ENCODE results near the gene DEAF1.
A peak's percentile ranks its signal among the peaks of the same experiment; 100 is the strongest.
"Not testable (repeated sequence)": the region's sequence is repeated elsewhere in the genome, so short reads cannot be mapped to it uniquely, and the experiment has no call there.

DEAF1 gene

DNA sequence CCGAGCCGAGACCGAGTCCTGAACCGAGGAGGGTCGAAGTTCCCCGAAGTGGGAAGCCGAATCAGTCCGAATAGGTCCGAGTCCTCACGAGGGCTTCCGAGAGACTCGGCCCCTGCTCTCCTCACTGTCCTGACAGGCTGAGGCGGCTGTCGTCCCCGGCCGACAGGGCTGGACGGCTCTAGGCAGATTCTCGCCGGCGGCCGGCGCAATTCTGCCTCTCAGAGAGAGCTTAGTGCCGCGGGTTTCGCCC is 191 bp upstream of the DEAF1 start:
- H3K9ac ChIP-seq (ENCODE audit: low read depth, low read length) = peak overlapping the region; percentile 97
- H3K4me1 ChIP-seq (ENCODE audit: insufficient read depth, low read length) = peaks cover 14% of the 10 kb centered on the region
- H3K9me3 ChIP-seq (ENCODE audit: insufficient read depth, low read depth, low read length) = no peaks in the 10 kb centered on the region
- H3K4me3 ChIP-seq (ENCODE audit: low read length) = peak overlapping the region; percentile 80
- no peaks in the 10 kb centered on the region for H3K27me3 ChIP-seq (ENCODE audit: insufficient read depth, low read length)
- H3K36me3 ChIP-seq (ENCODE audit: insufficient read depth, low read depth, low read length) = peaks cover 12% of the 10 kb centered on the region; the same call in 1 of the 2 replicates
- H3K27ac ChIP-seq (ENCODE audit: low read length) = peak overlapping the region; percentile 66

DNA sequence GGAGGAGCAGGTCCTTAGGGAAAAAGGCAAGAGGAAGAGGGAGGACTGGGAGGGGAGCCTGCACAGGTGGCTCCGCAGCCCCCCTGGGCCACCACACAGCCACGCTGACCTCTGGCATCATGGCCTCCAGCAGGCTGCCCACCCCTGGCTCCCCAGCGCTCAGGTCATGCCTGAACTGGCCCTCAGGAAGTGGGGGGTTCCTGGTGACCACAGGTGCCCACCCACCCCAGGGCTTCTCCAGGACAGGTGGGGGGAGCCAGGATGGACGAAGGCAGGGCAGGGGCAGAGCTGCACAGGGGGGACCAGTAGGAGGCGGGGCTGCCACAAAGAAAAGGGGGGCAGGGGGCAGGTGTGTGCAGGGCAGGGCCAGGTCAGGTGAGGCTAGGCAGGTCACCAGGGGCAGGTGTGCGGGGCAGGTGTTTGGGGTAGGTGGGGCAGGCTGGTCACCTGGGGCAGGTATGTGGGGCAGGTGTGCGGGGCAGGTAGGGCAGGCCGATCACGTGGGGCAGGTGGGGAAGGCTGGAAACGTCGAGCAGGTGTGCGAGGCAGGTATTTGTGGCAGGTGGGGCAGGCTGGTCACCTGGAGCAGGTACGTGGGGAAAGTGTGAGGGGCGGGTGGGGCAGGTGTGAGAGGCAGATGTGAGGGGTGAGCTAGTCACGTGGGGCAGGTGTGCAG is 997 bp downstream of the DEAF1 start:
- Histone ChIP-seq H3K4me3 (ENCODE audit: low read length) (peak overlapping the region; percentile 33; the same call in 1 of the 2 replicates), H3K9ac (ENCODE audit: low read depth, low read length) (0 out of 2 replicates have a peak overlapping the region, but pooled peaks have one; percentile 37), H3K4me1 (ENCODE audit: insufficient read depth, low read length) (peaks cover 14% of the 10 kb centered on the region), H3K9me3 (ENCODE audit: insufficient read depth, low read depth, low read length) (no peaks in the 10 kb centered on the region), H3K36me3 (ENCODE audit: insufficient read depth, low read depth, low read length) (peaks cover 15% of the 10 kb centered on the region), H3K27me3 (ENCODE audit: insufficient read depth, low read length) (no peaks in the 10 kb centered on the region), H3K27ac (ENCODE audit: low read length) (no peak overlapping the region)

DNA sequence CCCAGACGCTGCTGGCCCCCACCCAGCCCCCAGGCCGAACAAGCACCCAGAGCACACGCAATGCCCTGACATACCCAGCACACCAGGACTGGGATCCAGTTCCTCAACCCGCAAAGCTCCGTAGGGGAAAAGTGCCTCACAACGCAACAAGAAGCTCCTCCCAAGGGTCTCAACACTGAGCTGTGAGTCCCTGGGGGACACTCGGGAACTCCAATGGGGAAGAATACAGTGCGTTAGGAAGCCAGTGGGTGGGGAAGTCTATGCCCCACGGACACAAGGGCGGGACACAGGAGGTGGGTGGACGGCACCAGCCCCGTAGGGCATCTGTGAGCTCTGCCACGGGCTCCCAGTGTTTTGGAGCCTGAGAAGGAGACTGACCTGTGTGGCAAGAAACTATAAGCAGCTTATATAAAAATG is 1.6 kb downstream of the DEAF1 start:
- H3K36me3 ChIP-seq (ENCODE audit: insufficient read depth, low read depth, low read length) = peaks cover 21% of the 10 kb centered on the region
- no peaks in the 10 kb centered on the region for H3K9me3 ChIP-seq (ENCODE audit: insufficient read depth, low read depth, low read length)
- peak overlapping the region; percentile 33; the same call in 1 of the 2 replicates for H3K4me3 ChIP-seq (ENCODE audit: low read length)
- no peaks in the 10 kb centered on the region for H3K27me3 ChIP-seq (ENCODE audit: insufficient read depth, low read length)
- peaks cover 14% of the 10 kb centered on the region for H3K4me1 ChIP-seq (ENCODE audit: insufficient read depth, low read length)
- no peak overlapping the region for H3K27ac ChIP-seq (ENCODE audit: low read length)
- peak overlapping the region; percentile 37 for H3K9ac ChIP-seq (ENCODE audit: low read depth, low read length)

DNA sequence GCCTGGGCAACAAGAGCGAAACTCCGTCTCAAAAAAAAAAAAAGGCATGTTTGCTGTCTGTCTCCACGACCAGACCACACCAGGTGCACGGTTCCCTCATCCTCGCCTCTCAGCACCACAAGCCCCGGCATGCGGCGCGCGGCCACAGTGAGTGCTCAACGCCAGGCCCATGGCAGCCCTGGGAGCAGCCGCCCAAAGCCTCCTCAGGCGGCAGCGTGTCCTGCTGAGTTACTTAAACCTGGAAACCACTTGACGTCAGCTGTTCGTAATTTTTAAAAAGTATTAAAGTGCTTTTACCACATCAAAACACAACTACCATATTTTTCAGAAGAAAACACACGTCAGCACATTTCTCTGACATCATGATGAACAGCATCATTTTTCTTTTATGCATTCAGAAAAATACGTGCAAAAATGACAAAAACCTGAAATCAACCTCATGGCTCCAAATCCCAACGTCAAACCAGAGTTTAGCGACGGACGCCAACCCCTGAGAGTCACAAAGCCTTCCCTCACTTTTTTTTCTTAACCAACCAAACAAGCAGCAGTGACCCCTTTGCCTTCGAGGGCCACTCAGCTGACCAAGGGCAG is 2.1 kb downstream of the DEAF1 start:
- peak overlapping the region; percentile 37; the same call in 1 of the 2 replicates for H3K9ac ChIP-seq (ENCODE audit: low read depth, low read length)
- no peaks in the 10 kb centered on the region for H3K9me3 ChIP-seq (ENCODE audit: insufficient read depth, low read depth, low read length)
- H3K4me3 ChIP-seq (ENCODE audit: low read length) = peak overlapping the region; percentile 33; the same call in 1 of the 2 replicates
- peaks cover 12% of the 10 kb centered on the region for H3K4me1 ChIP-seq (ENCODE audit: insufficient read depth, low read length)
- H3K36me3 ChIP-seq (ENCODE audit: insufficient read depth, low read depth, low read length) = peaks cover 26% of the 10 kb centered on the region
- H3K27me3 ChIP-seq (ENCODE audit: insufficient read depth, low read length) = no peaks in the 10 kb centered on the region
- H3K27ac ChIP-seq (ENCODE audit: low read length) = no peak overlapping the region

DNA sequence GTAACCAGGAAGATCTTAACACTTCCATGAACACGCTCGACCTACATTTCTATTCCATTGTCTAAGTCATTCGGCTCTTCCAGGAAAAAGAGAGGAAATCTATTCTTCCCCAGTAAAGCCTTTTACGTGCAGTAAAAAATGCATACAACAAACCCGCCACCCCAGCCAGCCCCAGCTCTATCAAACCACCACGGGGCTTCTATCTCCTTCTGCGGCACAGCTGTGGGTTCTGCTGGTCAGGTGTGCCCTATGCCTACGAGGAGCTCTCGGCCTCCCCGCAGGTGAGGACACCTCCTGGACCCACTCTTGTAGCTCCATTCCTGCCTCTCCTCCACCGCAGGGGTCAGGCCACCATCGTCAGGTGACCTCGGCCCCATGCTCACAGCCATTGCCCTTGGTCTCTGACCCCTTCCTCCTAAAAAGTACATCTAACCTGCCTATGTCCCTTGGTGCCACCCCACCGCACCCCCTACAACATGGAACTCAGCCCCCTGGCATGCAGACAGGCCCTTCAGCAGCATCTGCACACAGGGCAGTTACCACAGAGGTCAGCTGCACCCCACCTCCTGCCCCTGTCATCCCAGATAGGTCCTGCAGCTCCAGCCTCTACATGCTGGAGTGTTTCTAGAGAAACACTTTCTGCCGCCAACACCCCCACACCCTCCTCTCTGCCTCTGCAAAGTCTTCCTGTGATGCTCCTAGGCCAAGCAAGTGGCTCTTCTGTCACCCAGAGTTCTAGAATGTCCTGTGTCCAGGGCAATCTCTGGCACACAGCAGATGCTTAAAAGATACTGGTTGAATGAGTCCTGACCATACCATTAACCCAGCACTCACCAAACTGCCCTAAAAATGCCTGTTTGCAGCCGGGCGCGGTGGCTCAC is 3.1 kb downstream of the DEAF1 start:
- Histone ChIP-seq H3K9ac (ENCODE audit: low read depth, low read length) (peak overlapping the region; percentile 37; the same call in 1 of the 2 replicates), H3K27me3 (ENCODE audit: insufficient read depth, low read length) (no peaks in the 10 kb centered on the region), H3K27ac (ENCODE audit: low read length) (no peak overlapping the region), H3K4me3 (ENCODE audit: low read length) (no peak overlapping the region), H3K9me3 (ENCODE audit: insufficient read depth, low read depth, low read length) (no peaks in the 10 kb centered on the region), H3K36me3 (ENCODE audit: insufficient read depth, low read depth, low read length) (peaks cover 36% of the 10 kb centered on the region), H3K4me1 (ENCODE audit: insufficient read depth, low read length) (peaks cover 6% of the 10 kb centered on the region; the same call in 1 of the 2 replicates)

DNA sequence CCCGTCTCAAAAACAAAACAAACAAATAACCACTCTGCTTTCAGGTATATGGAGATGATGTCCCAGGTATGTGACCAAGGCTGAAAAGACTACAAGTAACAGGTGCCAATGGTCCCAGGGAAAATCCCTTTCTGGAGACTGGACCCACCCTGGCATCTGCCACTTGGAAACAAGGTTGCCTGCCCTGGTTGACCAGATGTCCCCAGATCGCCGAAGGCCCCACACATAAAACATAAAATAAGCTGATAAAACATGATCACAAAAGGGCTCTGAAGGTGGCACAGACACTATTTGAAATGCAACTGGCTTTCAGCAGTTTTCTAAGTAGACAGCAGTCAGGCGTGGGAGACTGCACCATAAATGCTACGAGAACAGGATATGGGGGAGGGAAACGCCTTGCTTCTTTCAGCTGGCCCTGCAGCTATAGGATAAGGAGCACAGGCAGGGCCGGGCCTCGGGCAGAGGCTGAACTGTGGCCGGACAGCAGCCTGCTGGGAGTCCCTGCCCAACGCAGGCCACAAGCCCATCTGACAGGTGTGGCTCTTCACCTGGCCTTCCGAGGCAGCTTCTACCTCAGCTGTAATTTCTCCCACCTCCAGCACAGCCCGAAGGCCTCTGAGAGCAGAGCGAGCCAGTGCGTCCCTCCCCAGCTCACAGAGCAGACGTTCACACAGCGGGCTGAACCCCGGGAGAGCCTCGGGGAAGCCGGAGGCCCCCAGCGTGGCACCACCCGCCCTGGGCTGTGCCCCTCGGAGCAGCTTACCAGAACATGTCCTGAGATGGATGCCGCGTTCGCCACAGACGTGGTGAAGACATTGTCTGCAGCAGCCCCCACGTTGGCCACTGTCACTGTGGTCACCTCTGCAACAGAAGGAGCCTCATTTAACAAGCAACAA is 4.0 kb downstream of the DEAF1 start:
- peaks cover 6% of the 10 kb centered on the region; the same call in 1 of the 2 replicates for H3K4me1 ChIP-seq (ENCODE audit: insufficient read depth, low read length)
- no peak overlapping the region for H3K27ac ChIP-seq (ENCODE audit: low read length)
- no peak overlapping the region for H3K9ac ChIP-seq (ENCODE audit: low read depth, low read length)
- no peak overlapping the region for H3K4me3 ChIP-seq (ENCODE audit: low read length)
- H3K9me3 ChIP-seq (ENCODE audit: insufficient read depth, low read depth, low read length) = no peaks in the 10 kb centered on the region
- H3K27me3 ChIP-seq (ENCODE audit: insufficient read depth, low read length) = no peaks in the 10 kb centered on the region
- H3K36me3 ChIP-seq (ENCODE audit: insufficient read depth, low read depth, low read length) = peaks cover 45% of the 10 kb centered on the region

DNA sequence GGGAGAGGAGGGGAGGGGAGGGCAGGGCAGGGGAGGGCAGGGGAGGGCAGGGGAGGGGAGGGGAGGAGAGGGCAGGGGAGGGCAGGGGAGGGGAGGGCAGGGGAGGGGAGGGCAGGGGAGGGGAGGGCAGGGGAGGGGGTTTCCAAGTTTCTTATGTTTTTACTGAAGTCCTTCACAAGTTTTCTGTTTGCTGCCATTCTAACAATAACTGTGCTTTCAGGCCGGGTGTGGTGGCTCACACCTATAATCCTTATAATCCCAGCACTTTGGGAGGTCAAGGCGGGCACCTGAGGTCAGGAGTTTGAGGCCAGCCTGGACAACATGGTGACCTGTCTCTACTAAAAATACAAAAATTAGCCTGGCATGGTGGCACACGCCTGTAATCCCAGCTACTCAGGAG is 4.8 kb downstream of the DEAF1 start:
- not testable (repeated sequence) for H3K4me1 ChIP-seq (ENCODE audit: insufficient read depth, low read length); H3K9ac ChIP-seq (ENCODE audit: low read depth, low read length); H3K4me3 ChIP-seq (ENCODE audit: low read length); H3K27ac ChIP-seq (ENCODE audit: low read length); H3K9me3 ChIP-seq (ENCODE audit: insufficient read depth, low read depth, low read length); H3K27me3 ChIP-seq (ENCODE audit: insufficient read depth, low read length)
- H3K36me3 ChIP-seq (ENCODE audit: insufficient read depth, low read depth, low read length) = peaks cover 49% of the 10 kb centered on the region

DNA sequence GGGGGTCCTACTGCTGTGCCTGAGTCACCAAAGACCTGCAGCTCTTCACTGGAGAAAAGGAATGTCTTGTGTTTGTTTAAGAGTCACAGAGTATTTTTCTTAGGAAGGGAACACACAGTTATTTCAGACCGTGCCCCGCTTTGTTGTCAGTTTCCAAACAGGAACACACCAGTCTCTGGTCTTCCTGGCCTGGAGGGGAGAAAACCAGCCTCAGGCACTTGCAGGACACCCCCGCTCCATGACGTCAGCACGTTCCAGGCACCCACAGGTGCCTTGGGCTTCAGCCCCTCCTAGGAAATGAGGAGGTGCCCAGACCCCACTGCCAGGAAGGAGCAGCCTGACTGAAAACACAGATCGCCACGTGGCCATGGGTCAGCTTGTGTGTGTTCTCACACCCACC is 5.4 kb downstream of the DEAF1 start:
- no peak overlapping the region for H3K4me3 ChIP-seq (ENCODE audit: low read length)
- no peaks in the 10 kb centered on the region for H3K27me3 ChIP-seq (ENCODE audit: insufficient read depth, low read length)
- no peak overlapping the region for H3K9ac ChIP-seq (ENCODE audit: low read depth, low read length)
- peaks cover 52% of the 10 kb centered on the region for H3K36me3 ChIP-seq (ENCODE audit: insufficient read depth, low read depth, low read length)
- H3K4me1 ChIP-seq (ENCODE audit: insufficient read depth, low read length) = peaks cover 6% of the 10 kb centered on the region; the same call in 1 of the 2 replicates
- H3K9me3 ChIP-seq (ENCODE audit: insufficient read depth, low read depth, low read length) = no peaks in the 10 kb centered on the region
- no peak overlapping the region for H3K27ac ChIP-seq (ENCODE audit: low read length)

DNA sequence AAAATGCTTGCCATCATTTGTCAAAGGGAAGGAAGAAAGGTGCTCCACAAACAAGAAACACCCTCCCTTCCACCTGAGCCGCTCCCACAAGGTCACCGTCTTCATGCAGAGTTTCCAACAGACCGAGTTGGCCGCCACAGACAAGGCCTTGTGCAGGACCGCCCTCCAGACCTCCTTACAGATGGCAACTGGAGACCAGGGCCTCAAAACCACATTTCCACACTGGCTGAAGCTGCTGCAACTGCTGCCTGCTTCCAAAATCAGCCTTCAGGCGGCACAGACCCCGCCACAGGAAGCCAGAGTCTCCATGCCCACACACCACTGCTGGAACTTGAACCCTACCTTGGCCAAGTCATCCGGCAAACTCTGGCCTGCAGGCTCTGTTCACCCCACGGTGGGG is 6.3 kb downstream of the DEAF1 start:
- H3K4me1 ChIP-seq (ENCODE audit: insufficient read depth, low read length) = peaks cover 3% of the 10 kb centered on the region; the same call in 1 of the 2 replicates
- H3K27me3 ChIP-seq (ENCODE audit: insufficient read depth, low read length) = no peaks in the 10 kb centered on the region
- H3K4me3 ChIP-seq (ENCODE audit: low read length) = no peak overlapping the region
- no peak overlapping the region for H3K9ac ChIP-seq (ENCODE audit: low read depth, low read length)
- no peaks in the 10 kb centered on the region for H3K9me3 ChIP-seq (ENCODE audit: insufficient read depth, low read depth, low read length)
- peaks cover 56% of the 10 kb centered on the region for H3K36me3 ChIP-seq (ENCODE audit: insufficient read depth, low read depth, low read length)
- no peak overlapping the region for H3K27ac ChIP-seq (ENCODE audit: low read length)

DNA sequence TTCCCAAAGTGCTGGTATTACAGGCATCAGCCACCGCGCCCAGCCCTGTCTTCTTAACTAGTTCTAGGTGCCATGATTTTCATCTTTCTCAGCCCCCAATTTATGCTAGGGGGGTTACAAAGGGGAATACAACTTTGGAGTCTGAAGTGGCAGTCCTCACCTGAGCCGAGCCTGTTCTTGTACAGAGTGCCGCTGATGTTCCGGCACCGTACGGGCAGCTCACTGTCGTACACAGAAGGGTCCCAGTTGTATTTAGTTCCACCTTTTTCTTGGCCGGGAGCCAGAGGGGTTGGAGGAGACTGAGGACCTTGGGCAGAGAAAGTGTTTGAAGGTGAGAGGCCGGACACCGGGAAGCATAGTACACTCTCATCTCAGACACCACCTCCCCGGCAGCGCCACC is 7.3 kb downstream of the DEAF1 start:
- H3K27me3 ChIP-seq (ENCODE audit: insufficient read depth, low read length) = no peaks in the 10 kb centered on the region
- H3K9ac ChIP-seq (ENCODE audit: low read depth, low read length) = no peak overlapping the region
- H3K36me3 ChIP-seq (ENCODE audit: insufficient read depth, low read depth, low read length) = peaks cover 65% of the 10 kb centered on the region
- no peaks in the 10 kb centered on the region for H3K9me3 ChIP-seq (ENCODE audit: insufficient read depth, low read depth, low read length)
- no peak overlapping the region for H3K27ac ChIP-seq (ENCODE audit: low read length)
- H3K4me1 ChIP-seq (ENCODE audit: insufficient read depth, low read length) = no peaks in the 10 kb centered on the region; the same call in 1 of the 2 replicates
- H3K4me3 ChIP-seq (ENCODE audit: low read length) = no peak overlapping the region

All from iPS-20b (cell line).